GM12801 (cell line): ENCODE measurements around the gene MYOZ1.

Source experiments
- TF ChIP-seq, protein P1 (sequence below): IDR thresholded peaks from one replicate; pipeline ENCODE4 v1.5.1; 2011; ENCODE audit warnings: control low read depth; ENCODE audit not compliant: insufficient read length; ENCODE audit errors: extremely low read depth

Gene MYOZ1

DNA sequence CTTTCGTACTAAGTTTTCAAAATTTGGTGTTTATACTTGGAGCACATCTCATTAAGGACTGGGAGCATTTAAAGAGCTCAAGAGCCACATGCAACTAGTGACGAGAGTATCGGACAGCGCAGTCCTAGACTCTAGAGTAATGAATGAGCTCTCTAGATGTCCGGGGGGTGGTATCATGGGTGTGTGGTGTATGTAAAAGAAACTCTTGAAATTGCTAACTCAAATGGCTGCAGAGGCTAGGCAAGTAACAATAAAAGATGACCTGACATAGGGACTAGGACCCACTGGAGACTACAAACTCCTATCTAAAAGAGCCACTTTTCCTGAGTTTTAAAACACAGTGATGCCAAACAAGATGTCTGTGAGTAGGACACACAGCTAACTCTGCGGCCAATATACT, 14.0 kb downstream of the MYOZ1 start:
- TF ChIP-seq, protein P1, sequence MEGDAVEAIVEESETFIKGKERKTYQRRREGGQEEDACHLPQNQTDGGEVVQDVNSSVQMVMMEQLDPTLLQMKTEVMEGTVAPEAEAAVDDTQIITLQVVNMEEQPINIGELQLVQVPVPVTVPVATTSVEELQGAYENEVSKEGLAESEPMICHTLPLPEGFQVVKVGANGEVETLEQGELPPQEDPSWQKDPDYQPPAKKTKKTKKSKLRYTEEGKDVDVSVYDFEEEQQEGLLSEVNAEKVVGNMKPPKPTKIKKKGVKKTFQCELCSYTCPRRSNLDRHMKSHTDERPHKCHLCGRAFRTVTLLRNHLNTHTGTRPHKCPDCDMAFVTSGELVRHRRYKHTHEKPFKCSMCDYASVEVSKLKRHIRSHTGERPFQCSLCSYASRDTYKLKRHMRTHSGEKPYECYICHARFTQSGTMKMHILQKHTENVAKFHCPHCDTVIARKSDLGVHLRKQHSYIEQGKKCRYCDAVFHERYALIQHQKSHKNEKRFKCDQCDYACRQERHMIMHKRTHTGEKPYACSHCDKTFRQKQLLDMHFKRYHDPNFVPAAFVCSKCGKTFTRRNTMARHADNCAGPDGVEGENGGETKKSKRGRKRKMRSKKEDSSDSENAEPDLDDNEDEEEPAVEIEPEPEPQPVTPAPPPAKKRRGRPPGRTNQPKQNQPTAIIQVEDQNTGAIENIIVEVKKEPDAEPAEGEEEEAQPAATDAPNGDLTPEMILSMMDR: no peak

DNA sequence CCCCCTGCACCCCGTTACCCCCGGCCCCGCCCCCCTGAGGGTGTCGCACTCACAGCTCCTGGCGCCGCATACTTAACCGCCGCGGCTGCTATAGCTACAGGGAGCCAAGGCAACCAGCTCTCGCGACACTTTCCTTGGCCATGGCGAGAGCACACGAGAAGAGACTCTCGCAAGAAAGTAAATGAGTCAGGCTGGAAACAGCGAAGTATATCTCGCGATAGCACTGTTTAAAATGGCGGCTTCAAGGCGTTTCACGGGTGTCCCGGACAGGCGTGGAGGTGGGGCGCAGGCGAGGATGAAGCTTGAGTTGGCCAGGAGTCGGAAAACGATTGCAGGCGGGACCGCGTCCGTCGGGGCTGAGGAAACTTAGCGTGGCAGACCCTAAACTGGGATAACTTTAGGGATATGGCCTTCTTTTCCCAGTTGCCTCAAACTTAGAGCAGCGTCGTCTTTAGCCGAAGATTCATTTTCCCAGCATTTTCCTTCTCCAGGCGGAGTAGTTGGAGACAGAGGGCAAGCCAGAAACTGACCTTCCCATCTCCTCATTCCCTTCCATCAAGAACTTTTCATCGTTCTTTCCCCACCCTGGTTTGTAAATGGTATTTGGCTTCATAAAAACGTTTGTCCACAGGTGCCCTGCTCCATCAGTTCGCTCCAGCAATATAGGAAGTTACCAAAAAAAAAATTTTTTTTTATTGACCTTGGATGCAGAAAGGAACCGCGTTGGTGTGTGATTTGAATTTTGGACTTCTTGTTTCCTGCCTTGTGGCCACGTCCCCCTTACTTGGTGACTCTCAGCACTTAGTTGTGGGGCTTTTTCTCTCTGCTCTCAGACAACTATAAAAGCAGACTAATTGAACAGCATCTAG, 15.2 kb downstream of the MYOZ1 start:
- TF ChIP-seq, protein P1: no peak

DNA sequence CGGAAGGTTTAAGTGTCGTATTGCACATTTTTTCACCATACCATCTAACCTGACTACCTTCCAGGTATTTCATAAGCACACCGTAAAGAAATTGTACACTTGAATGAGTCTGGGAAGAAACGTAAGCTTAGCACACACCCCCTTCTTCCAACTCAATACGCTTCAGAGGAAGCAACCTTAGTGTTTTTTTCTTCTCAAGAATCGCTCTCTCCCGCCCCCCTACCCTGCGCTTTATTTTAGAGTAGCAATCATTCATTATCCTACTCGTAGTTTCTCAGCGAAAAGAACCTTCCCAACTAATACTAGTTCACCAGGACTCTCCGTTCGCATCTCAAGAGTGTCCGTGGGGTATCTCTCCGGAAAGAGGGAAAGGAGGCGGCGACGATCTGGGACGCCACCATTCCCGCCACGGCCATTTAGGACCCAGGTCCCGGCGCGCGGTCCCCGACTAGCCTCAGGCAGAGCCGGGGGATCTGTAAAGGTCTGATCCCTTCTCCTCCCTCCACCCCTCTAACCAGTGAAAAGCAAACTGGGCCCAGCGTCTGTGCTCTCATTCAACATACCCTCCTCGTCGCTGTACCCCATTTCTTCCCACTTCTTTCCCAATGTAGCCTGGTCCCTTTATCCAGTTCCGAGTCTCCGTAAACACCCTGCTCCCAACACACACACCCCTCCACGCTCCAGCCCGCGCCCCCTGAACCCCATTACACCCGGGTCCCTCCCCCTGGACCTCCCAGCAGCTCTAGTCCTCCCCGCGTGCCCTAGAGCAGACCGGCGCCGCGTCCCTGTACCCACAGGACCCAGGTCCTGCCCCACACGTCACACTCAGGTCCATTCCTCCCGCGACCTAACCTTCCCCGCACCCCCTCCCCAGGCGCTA, 16.0 kb downstream of the MYOZ1 start:
- TF ChIP-seq, protein P1: no peak

DNA sequence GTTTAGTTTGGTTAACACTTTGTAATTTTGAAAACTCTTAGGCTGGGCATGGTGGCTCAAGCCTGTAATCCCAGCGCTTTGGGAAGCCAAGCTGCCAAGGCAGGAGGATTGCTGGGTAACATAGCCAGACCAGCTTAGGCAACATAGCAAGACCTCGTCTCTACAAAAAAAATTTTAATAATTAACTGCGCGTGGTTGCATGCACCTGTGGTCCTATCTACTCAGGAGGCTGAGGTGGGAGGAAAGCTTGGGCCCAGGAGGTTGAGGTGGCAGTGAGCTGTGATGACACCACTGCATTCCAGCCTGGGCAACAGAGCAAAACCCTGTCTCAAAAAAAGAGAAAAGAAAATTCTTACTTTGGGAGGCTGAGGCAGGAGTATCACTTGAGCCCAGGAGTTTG, 18.2 kb downstream of the MYOZ1 start:
- TF ChIP-seq, protein P1: no peak

DNA sequence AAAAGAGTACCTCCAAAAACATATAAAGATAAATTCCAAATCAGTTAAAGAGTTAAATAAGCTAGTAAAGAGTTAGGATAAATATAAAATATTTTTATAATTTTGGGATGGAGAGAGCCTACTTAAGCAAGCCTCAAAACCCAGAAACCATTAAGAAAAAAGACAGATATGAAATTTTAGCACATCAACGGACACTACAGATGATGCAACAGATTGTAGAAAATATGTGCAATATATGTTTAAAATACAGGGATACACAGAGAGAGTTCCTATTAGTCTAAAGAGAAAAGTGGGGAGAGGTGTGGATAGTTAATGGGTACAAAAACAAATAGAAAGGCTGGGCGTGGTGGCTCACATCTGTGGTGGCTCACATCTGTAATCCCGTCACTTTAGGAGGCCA, 26.6 kb downstream of the MYOZ1 start:
- TF ChIP-seq, protein P1: no peak

DNA sequence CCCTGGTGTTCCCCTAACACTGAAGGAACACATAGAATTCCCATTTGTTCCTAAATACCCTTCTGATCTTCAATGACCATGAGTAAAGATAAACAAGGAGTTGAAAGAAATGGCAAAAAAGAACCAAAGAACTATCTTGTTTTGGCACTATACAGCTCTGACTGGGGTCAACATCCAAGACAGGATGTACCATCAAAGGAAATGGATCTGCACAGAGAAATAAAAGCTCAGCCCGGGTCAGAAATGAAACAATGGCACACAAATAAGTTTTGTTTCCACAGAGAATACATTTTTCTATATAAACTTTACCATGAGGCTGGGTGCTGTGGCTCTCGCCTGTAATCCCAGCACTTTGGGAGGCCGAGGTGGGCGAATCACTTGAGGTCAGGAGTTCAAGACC, 32.2 kb downstream of the MYOZ1 start:
- TF ChIP-seq, protein P1: no peak

DNA sequence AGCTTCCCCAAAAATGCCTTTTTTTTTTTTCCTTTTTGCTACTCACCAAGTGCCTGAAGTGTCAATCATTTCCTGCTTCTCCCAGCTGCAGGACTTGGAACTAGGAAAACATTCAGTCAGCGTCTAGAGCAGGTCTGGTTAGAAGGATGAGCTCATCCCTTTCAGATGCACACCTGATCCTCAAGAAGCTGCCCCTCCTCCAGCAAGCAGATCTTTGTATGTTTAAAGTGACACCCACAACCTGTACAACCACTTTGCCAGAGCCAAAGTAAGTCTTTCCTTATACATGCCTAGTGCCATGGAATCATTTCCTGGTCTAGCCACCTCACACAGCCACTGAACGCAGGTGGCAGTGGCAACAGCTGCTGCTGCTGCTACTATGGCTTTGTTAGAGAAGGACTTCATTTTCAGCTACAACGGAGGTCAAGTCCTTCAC, 39.8 kb downstream of the MYOZ1 start:
- TF ChIP-seq, protein P1: no peak
